ENCODE results near the gene CDCA8.

DNA sequence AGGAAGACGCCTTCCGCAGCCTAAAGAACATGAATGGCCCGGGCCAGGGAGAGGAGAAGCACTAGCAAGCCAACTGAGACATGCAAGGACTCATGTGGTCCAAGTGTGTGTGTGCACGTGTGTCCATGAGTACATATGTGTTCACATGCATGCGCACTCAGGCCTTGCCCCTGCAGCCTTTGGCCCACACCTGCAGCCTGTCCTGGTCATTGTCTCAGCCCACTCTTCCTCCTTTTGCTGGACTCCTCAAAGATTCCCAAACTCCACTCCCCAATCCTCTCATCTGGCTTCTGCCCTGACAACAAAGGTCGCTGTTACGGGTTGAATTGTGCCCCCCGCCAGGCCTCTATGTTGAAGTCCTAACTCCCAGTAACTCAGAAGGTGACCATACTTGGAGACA is 21.9 kb downstream of the CDCA8 start:
- no peak for TF ChIP-seq POLR2A (IDR thresholded peaks at IDR 0.05; ENCODE audit: low read length)
- TF ChIP-seq GATA1 (IDR thresholded peaks at IDR 0.05; ENCODE audit: low read depth, low read length) = no peak
